H1 (cell line): ENCODE results near the gene KDM8. TPM values are rescaled to one million over a fixed set of nuclear protein-coding genes. Genes with fewer than 3 reads are reported as not detected.

Source experiments
- CTCF ChIA-PET: fragments of 300-600 bp; sonication (Branson Sonifier 250); formaldehyde crosslinking; loops from one replicate; lab custom pipeline; 2021; ENCODE audit not compliant: partially characterized antibody; lab: Charles Lee
- POLR2A ChIA-PET: fragments of 300-600 bp; sonication (Branson Sonifier 250); formaldehyde crosslinking; loops from one replicate; lab custom pipeline; 2021; ENCODE audit warnings: inconsistent platforms; ENCODE audit not compliant: partially characterized antibody; lab: Charles Lee
- DNase-seq, 2 experiments: peaks; one replicate each; pipeline versions ENCODE4 v3.0.0 to v3.0.0-alpha.2; 2010 to 2022; ENCODE audit warnings: low spot score in 2 of 2, low read depth in 1 of 2, mixed read lengths in 1 of 2
- FAIRE-seq: peaks from 2 replicates; lab custom pipeline; 2011; peaks lifted over from hg19 to GRCh38; lab: Jason Lieb, UNC
- H2AFZ ChIP-seq: 2 replicates; pipeline ENCODE4 v1.8.1; 2012; ENCODE audit warnings: low read length, inconsistent platforms
- H2AK5ac ChIP-seq: 2 replicates; pipeline ENCODE4 v1.6.1; 2013; ENCODE audit warnings: low read depth, low read length
- H2BK120ac ChIP-seq: replicated peaks from 2 replicates; pipeline ENCODE3; 2013; ENCODE audit warnings: low read depth, low read length, inconsistent platforms
- H2BK12ac ChIP-seq: 2 replicates; pipeline ENCODE4 v1.6.1; 2013; ENCODE audit warnings: low read depth, low read length
- H2BK15ac ChIP-seq: 2 replicates; pipeline ENCODE4 v1.6.1; 2013; ENCODE audit warnings: low read length
- H2BK20ac ChIP-seq: 2 replicates; pipeline ENCODE4 v1.6.1; 2013; ENCODE audit warnings: low read length
- H2BK5ac ChIP-seq: 2 replicates; pipeline ENCODE4 v1.6.1; 2013; ENCODE audit warnings: low read depth, low read length
- H3K14ac ChIP-seq: 2 replicates; pipeline ENCODE4 v1.6.1; 2013; ENCODE audit warnings: inconsistent platforms; ENCODE audit not compliant: insufficient read length
- H3K18ac ChIP-seq: 2 replicates; pipeline ENCODE4 v1.6.1; 2013; ENCODE audit warnings: low read length; ENCODE audit errors: extremely low read depth
- H3K23ac ChIP-seq: 2 replicates; pipeline ENCODE4 v1.6.1; 2013; ENCODE audit warnings: inconsistent platforms; ENCODE audit not compliant: insufficient read length
- H3K23me2 ChIP-seq: 2 replicates; pipeline ENCODE4 v1.6.1; 2013; ENCODE audit warnings: low read depth, low read length
- H3K27ac ChIP-seq: 2 replicates; pipeline ENCODE4 v1.6.1; 2011; ENCODE audit warnings: low read depth, low read length, inconsistent platforms
- H3K27me3 ChIP-seq, 4 experiments: replicated peaks in 1 of 4; 1 replicate in 1 of 4; 2 replicates in 3 of 4; pipeline versions ENCODE4 v1.6.1 to v1.8.1; 2011 to 2013; ENCODE audit warnings: low read length in 3 of 4, mild to moderate bottlenecking in 3 of 4, inconsistent platforms in 2 of 4, mixed read lengths in 2 of 4, moderate library complexity in 1 of 4; ENCODE audit not compliant: control insufficient read depth in 3 of 4, insufficient read depth in 3 of 4; ENCODE audit errors: extremely low read depth in 1 of 4
- H3K36me3 ChIP-seq, 4 experiments: 2 replicates each; pipeline versions ENCODE4 v1.6.1 to v1.8.1; 2011 to 2013; ENCODE audit warnings: mild to moderate bottlenecking in 4 of 4, low read length in 3 of 4, moderate library complexity in 2 of 4, control low read depth in 1 of 4, inconsistent platforms in 1 of 4; ENCODE audit not compliant: insufficient read depth in 4 of 4, control insufficient read depth in 2 of 4
- H3K4ac ChIP-seq: replicated peaks from 2 replicates; pipeline ENCODE3; 2013; ENCODE audit warnings: low read length, low read depth, mixed read lengths, inconsistent platforms; ENCODE audit not compliant: insufficient read length
- H3K4me1 ChIP-seq, 4 experiments: replicated peaks in 1 of 4; 1 replicate in 1 of 4; 2 replicates in 3 of 4; pipeline versions ENCODE4 v1.6.1 to v1.8.1; 2011 to 2013; ENCODE audit warnings: low read length in 3 of 4, inconsistent platforms in 2 of 4, mixed read lengths in 1 of 4; ENCODE audit not compliant: insufficient read depth in 4 of 4, control insufficient read depth in 3 of 4
- H3K4me2 ChIP-seq, 2 experiments: 2 replicates each; pipeline versions ENCODE4 v1.6.1 to v1.8.1; 2011 to 2013; ENCODE audit warnings: low read depth in 2 of 2, low read length in 2 of 2, control low read depth in 1 of 2, inconsistent platforms in 1 of 2, mild to moderate bottlenecking in 1 of 2; ENCODE audit not compliant: insufficient read depth in 1 of 2
- H3K4me3 ChIP-seq, 4 experiments: fragments of 200-600, 300-600 bp in 1 of 4; sonication (generic), shearing (Covaris generic), sonication (Bioruptor Twin) in 1 of 4; 2 replicates each; pipeline versions ENCODE4 v1.5.1 to v1.8.1; 2011 to 2016; ENCODE audit warnings: low read length in 4 of 4, low read depth in 3 of 4, control low read depth in 2 of 4, inconsistent platforms in 2 of 4, mild to moderate bottlenecking in 2 of 4, mixed read lengths in 1 of 4, moderate library complexity in 1 of 4; ENCODE audit not compliant: insufficient read depth in 2 of 4; ENCODE audit errors: extremely low read depth in 1 of 4
- H3K56ac ChIP-seq: replicated peaks from 2 replicates; pipeline ENCODE3; 2013; ENCODE audit warnings: low read depth, mild to moderate bottlenecking, mixed read lengths, low read length, inconsistent platforms; ENCODE audit not compliant: insufficient read length
- H3K79me1 ChIP-seq: 2 replicates; pipeline ENCODE4 v1.6.1; 2013; ENCODE audit warnings: low read depth, low read length, control low read depth
- H3K79me2 ChIP-seq, 2 experiments: 2 replicates each; pipeline versions ENCODE4 v1.6.1 to v1.8.1; 2012 to 2013; ENCODE audit warnings: low read length in 2 of 2, mild to moderate bottlenecking in 2 of 2, inconsistent platforms in 1 of 2; ENCODE audit not compliant: insufficient read depth in 2 of 2, control insufficient read depth in 1 of 2
- H3K9ac ChIP-seq, 4 experiments: replicated peaks in 1 of 4; 1 replicate in 1 of 4; 2 replicates in 3 of 4; pipeline versions ENCODE4 v1.6.1 to v1.8.1; 2011 to 2013; ENCODE audit warnings: low read depth in 3 of 4, low read length in 3 of 4, control low read depth in 2 of 4, mild to moderate bottlenecking in 2 of 4, moderate library complexity in 2 of 4, inconsistent platforms in 1 of 4; ENCODE audit errors: extremely low read depth in 1 of 4
- H3K9me3 ChIP-seq, 2 experiments: 2 replicates each; pipeline versions ENCODE4 v1.6.1 to v1.8.1; 2012 to 2013; ENCODE audit warnings: mild to moderate bottlenecking in 2 of 2, moderate library complexity in 2 of 2, control low read depth in 1 of 2, inconsistent platforms in 1 of 2, low read depth in 1 of 2, low read length in 1 of 2, mixed read lengths in 1 of 2; ENCODE audit not compliant: insufficient read depth in 2 of 2
- H4K20me1 ChIP-seq, 2 experiments: replicated peaks in 1 of 2; 2 replicates each; pipeline versions ENCODE3 to v1.8.1; 2011 to 2013; ENCODE audit warnings: inconsistent platforms in 2 of 2, low read length in 2 of 2, mild to moderate bottlenecking in 1 of 2; ENCODE audit not compliant: insufficient read depth in 2 of 2, control insufficient read depth in 1 of 2
- H4K5ac ChIP-seq: 2 replicates; pipeline ENCODE4 v1.6.1; 2013; ENCODE audit warnings: low read length, low read depth, mixed read lengths, inconsistent platforms; ENCODE audit not compliant: insufficient read length
- H4K8ac ChIP-seq: 2 replicates; pipeline ENCODE4 v1.8.0; 2013; ENCODE audit warnings: mild to moderate bottlenecking, moderate library complexity, low read length, inconsistent platforms; ENCODE audit not compliant: insufficient read depth; ENCODE audit errors: extremely low read depth
- H4K91ac ChIP-seq: replicated peaks from 2 replicates; pipeline ENCODE3; 2013; ENCODE audit warnings: low read length, mixed read lengths, inconsistent platforms; ENCODE audit not compliant: insufficient read length
- BCL11A ChIP-seq, 2 experiments: IDR thresholded peaks; one replicate each; pipeline ENCODE4 v1.6.1; 2011; ENCODE audit warnings: low read depth in 2 of 2, low read length in 2 of 2, mild to moderate bottlenecking in 2 of 2
- CBX8 ChIP-seq: fragments of 300-800, 300-1000 bp; sonication (generic); IDR thresholded peaks from 2 replicates; pipeline ENCODE4 v1.7.1; 2016; ENCODE audit warnings: low read depth, low read length, borderline replicate concordance
- EZH2 ChIP-seq: fragments of 200-600 bp; sonication (generic); IDR thresholded peaks from 2 replicates; pipeline ENCODE4 v1.7.1; 2012; ENCODE audit warnings: low read depth, mild to moderate bottlenecking, moderate library complexity, low read length, inconsistent platforms; ENCODE audit not compliant: severe bottlenecking
- NRF1 ChIP-seq: IDR thresholded peaks from 2 replicates; pipeline ENCODE4 v1.6.1; 2011; ENCODE audit warnings: mild to moderate bottlenecking, low read depth, low read length, improper control_type of control experiment
- POU5F1 ChIP-seq: IDR thresholded peaks from 2 replicates; pipeline ENCODE4 v1.6.1; 2011; ENCODE audit warnings: low read depth, mild to moderate bottlenecking, low read length, moderate library complexity
- RFX5 ChIP-seq: IDR thresholded peaks from 2 replicates; pipeline ENCODE4 v1.6.1; 2011; ENCODE audit warnings: low read depth, low read length, improper control_type of control experiment, borderline replicate concordance
- TCF12 ChIP-seq: IDR thresholded peaks from 2 replicates; pipeline ENCODE4 v1.6.1; 2011; ENCODE audit warnings: low read depth, mild to moderate bottlenecking, low read length
- WGBS, 2 experiments: shearing (Covaris generic) in 1 of 2; methylation state at CpG; one replicate each; pipeline versions ENCODE4 v1.1.6 to v1.1.7; 2013 to 2015; ENCODE audit warnings: low lambda C conversion rate in 2 of 2, mixed read lengths in 2 of 2, inconsistent platforms in 1 of 2, low coverage in 1 of 2, missing lambda C conversion rate in 1 of 2; ENCODE audit not compliant: insufficient replicate concordance in 2 of 2, insufficient coverage in 1 of 2, insufficient read length in 1 of 2; ENCODE audit errors: extremely low coverage in 1 of 2, missing lambda C conversion rate in 1 of 2; 5-methylcytosine and 5-hydroxymethylcytosine counted together
- polyA plus RNA-seq, 7 experiments: library from polyadenylated mRNA; depleted of rRNA in 3 of 7; stranded (reverse) in 5 of 7; unstranded in 2 of 7; fragments of >200 nt in 5 of 7; fragments of 200-250 nt in 2 of 7; gene quantifications; 1 replicate in 5 of 7; 2 replicates in 1 of 7; 4 replicates in 1 of 7; pipeline versions ENCODE4 v1.2.1 to v1.2.3, GENCODE V29; 2011 to 2013; ENCODE audit warnings: missing spikeins in 2 of 7, mixed read lengths in 2 of 7
- total RNA-seq: library from RNA; stranded (reverse); fragmentation: NEBNext Ultra II Directional; extraction: Animal tissue kit (Norgen Biotek cat#: 25700); gene quantifications from 2 replicates; pipeline ENCODE4 v1.2.1, GENCODE V29; 2021

Gene KDM8
- total and polyA plus RNA-seq, 2 of the 8 experiments (the other 6 are each of a cell fraction or from before 2014, with no cell fraction given), result 10.3 to 12.8 TPM

- POLR2A ChIA-PET, result interaction anchor here (1.1 kb wide), 1 partner anchor 40 kb away, joined by 3 read pairs; no protein-coding TSS in a partner anchor
- FAIRE-seq (no peak), DNase-seq (no peak)
- TF ChIP-seq CBX8 (no peak), TCF12 (no peak), NRF1 (no peak), EZH2 (no peak), BCL11A (IDR thresholded peaks at IDR 0.05; ENCODE audit: low read depth in 2 of 2, low read length in 2 of 2) (no peak), POU5F1 (no peak), RFX5 (no peak)
Measured at GRCh38 chr16:27243725-27244362, 40.5 kb downstream of the KDM8 start.

More at GRCh38 chr16:27243725-27244362, 40.5 kb downstream of the KDM8 start:
- Histone ChIP-seq H3K23ac (no peak overlapping the region), H3K79me2 (no peaks in the 10 kb centered on the region), H3K4me2 (no peak overlapping the region), H3K27ac (no peak overlapping the region), H3K79me1 (no peaks in the 10 kb centered on the region), H2BK5ac (no peak overlapping the region), H3K56ac (no peak overlapping the region), H3K27me3 (no peaks in the 10 kb centered on the region), H2AFZ (no peak overlapping the region), H3K14ac (no peak overlapping the region), H3K36me3 (no peaks in the 10 kb centered on the region), H3K23me2 (no peaks in the 10 kb centered on the region), H3K9me3 (no peaks in the 10 kb centered on the region), H4K20me1 (no peaks in the 10 kb centered on the region), H4K91ac (no peak overlapping the region), H2AK5ac (no peak overlapping the region), H2BK120ac (no peak overlapping the region), H2BK15ac (0 out of 2 replicates have a peak overlapping the region, but pooled peaks have one; percentile 16), H3K4ac (no peak overlapping the region), H2BK20ac (no peak overlapping the region), H3K4me3 (no peak overlapping the region), H4K5ac (no peak overlapping the region), H3K9ac (no peak overlapping the region), H2BK12ac (no peak overlapping the region), H4K8ac (no peak overlapping the region), H3K4me1 (peaks cover 0 to 6% (median 3%) of the 10 kb centered on the region in 4 experiments; a peak in 3 of 7 replicates), H3K18ac (no peak overlapping the region)
- WGBS, 2 experiments, result 90% methylated on average over 11 of the region's 11 CpGs; no CpG with 5 or more reads in 1 of the 2 experiments
- CTCF ChIA-PET, result interaction anchor here (1.0 to 17.4 kb wide), 7 partner anchors 10 to 125 kb away, joined by 3 to 241 read pairs (median 8); no protein-coding TSS in a partner anchor
